GM20431 (cell line): ENCODE data around the gene CACNG4.

Experiments
- in situ Hi-C: fragments of 300-500 bp; cut with MseI, MboI; formaldehyde crosslinking; loops from one replicate; pipeline ENCODE4 v1.15.0; 2020; ENCODE audit warnings: low sequenced_read_pairs; ENCODE audit not compliant: unreplicated experiment

The CACNG4 gene

GRCh38 chr17:66942451-66943264, 21.8 kb upstream of the CACNG4 start:
- in situ Hi-C loops, result no loop called here

- in situ Hi-C loops, result no loop called here
These were observed 21.0 kb upstream of the CACNG4 start for GRCh38 chr17:66943484-66943883.

GRCh38 chr17:66944351-66945146, 20.0 kb upstream of the CACNG4 start:
- in situ Hi-C loops, result no loop called here

- in situ Hi-C loops, result no loop called here
These were observed 19.2 kb upstream of the CACNG4 start for GRCh38 chr17:66945147-66945835.

- in situ Hi-C loops, result no loop called here
These were observed 18.3 kb upstream of the CACNG4 start for GRCh38 chr17:66946251-66946650.

GRCh38 chr17:66947311-66947710, 17.2 kb upstream of the CACNG4 start:
- in situ Hi-C loops, result no loop called here

GRCh38 chr17:66948061-66948750, 16.3 kb upstream of the CACNG4 start:
- in situ Hi-C loops, result no loop called here

- in situ Hi-C loops, result no loop called here
These were observed 15.0 kb upstream of the CACNG4 start for GRCh38 chr17:66949501-66949900.

GRCh38 chr17:66950325-66950724, 14.2 kb upstream of the CACNG4 start:
- in situ Hi-C loops, result no loop called here

- in situ Hi-C loops, result no loop called here
These were observed 13.5 kb upstream of the CACNG4 start for GRCh38 chr17:66950886-66951604.

GRCh38 chr17:66951605-66951953, 12.9 kb upstream of the CACNG4 start:
- in situ Hi-C loops, result no loop called here

GRCh38 chr17:66952031-66952524, 12.4 kb upstream of the CACNG4 start:
- in situ Hi-C loops, result no loop called here

- in situ Hi-C loops, result no loop called here
These were observed 11.6 kb upstream of the CACNG4 start for GRCh38 chr17:66952681-66953629.

- in situ Hi-C loops, result no loop called here
These were observed 10.9 kb upstream of the CACNG4 start for GRCh38 chr17:66953630-66954020.

- in situ Hi-C loops, result no loop called here
These were observed 9.9 kb upstream of the CACNG4 start for GRCh38 chr17:66954632-66955031.

- in situ Hi-C loops, result no loop called here
These were observed 8.7 kb upstream of the CACNG4 start for GRCh38 chr17:66955821-66956220.

- in situ Hi-C loops, result no loop called here
These were observed 7.6 kb upstream of the CACNG4 start for GRCh38 chr17:66956941-66957340.

- in situ Hi-C loops, result no loop called here
These were observed 7.2 kb upstream of the CACNG4 start for GRCh38 chr17:66957343-66957742.
